GM12875 (cell line): ENCODE data around the gene SEC14L3.

ENCODE experiments used
- H3K4me3 ChIP-seq: one replicate; pipeline ENCODE4 v1.5.1; 2011; ENCODE audit warnings: low read depth, low read length, control low read depth
- CTCF ChIP-seq: IDR thresholded peaks from 2 replicates; pipeline ENCODE4 v1.5.1; 2011; ENCODE audit warnings: low read depth, mild to moderate bottlenecking, control low read depth, inconsistent platforms, low read length, moderate library complexity, borderline replicate concordance; ENCODE audit not compliant: insufficient read depth

SEC14L3 gene

GRCh38 chr22:30434843-30435242 is 37.0 kb downstream of the SEC14L3 start:
- no peak overlapping the region for H3K4me3 ChIP-seq
- no peak for TF ChIP-seq CTCF

DNA sequence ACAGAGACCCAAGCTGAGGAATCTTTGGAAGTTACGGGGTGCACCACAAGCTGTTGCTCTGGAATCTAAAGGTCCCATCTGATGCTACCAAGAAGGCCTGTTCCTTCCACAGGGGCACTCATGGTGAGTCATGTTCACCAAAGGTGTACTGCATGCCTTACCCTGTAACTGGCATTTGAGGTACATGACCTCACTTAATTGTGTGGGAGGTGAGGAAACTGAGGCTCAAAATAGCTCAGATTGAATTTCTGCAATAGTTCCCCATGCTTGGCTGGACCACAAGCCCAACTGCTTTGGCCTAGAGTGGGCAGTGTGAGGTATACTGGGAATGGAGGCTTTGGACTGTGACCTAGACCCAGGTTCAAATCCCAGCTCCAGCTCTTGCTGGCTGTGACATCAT is 38.0 kb downstream of the SEC14L3 start:
- no peak for TF ChIP-seq CTCF
- H3K4me3 ChIP-seq = no peak overlapping the region

DNA sequence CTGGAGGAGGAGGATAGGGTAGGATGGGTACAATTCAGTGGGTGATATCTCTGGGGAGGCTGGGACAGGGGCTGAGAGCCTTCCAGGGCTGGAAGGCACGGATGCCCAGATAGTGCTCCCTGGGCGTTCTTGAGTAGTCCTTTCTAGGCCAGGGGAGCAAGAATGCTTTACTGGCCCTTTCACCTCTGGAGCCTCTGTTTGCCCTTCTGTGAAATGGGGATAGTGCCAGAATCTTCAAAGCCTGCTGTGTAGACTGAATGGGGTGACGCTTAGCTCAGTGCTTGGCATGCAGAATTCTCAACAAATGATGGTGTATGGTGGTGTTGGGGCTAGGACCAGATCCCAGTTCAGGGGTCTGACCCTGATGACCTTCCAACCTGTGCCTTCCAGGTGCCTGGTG is 38.6 kb downstream of the SEC14L3 start:
- H3K4me3 ChIP-seq = no peak overlapping the region
- no peak for TF ChIP-seq CTCF

DNA sequence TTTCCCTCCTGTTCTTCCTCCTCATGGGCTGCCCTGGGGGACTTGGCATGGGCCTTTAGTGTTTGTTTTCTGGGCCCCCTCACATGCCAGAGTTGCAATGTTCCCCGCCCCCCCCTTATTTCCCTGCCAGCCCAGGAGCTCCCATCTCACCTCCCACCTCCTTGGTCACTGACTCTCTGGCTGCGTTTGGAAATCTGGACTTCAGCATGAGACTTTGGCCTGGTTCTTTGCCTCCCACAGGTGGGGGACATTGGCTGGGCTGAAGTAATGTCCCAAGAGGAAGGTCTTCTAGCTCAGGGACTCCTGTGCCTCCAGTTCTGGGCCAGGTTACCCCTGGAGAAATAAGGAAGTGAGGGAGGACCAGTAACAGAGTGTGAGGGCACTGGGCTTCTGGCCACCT is 39.3 kb downstream of the SEC14L3 start:
- no peak overlapping the region for H3K4me3 ChIP-seq
- TF ChIP-seq CTCF = no peak

GRCh38 chr22:30432096-30432495 is 39.7 kb downstream of the SEC14L3 start:
- TF ChIP-seq CTCF = no peak
- no peak overlapping the region for H3K4me3 ChIP-seq

- TF ChIP-seq CTCF = no peak
- no peak overlapping the region for H3K4me3 ChIP-seq
Observed at GRCh38 chr22:30430933-30431332, 40.9 kb downstream of the SEC14L3 start.

- no peak for TF ChIP-seq CTCF
- H3K4me3 ChIP-seq = no peak overlapping the region
Observed at GRCh38 chr22:30429887-30430286, 41.9 kb downstream of the SEC14L3 start.
